Measurements from ENCODE around the gene UTP4. TPM values are rescaled to one million over a fixed set of nuclear protein-coding genes. Genes with fewer than 3 reads are reported as not detected.
"Not testable (repeated sequence)": the region's sequence is repeated elsewhere in the genome, so short reads cannot be mapped to it uniquely, and the experiment has no call there.

Gene UTP4
- total RNA-seq, 4 donors from 2014 or later, result 13.3 to 22.0 (median 15.0) TPM

DNA sequence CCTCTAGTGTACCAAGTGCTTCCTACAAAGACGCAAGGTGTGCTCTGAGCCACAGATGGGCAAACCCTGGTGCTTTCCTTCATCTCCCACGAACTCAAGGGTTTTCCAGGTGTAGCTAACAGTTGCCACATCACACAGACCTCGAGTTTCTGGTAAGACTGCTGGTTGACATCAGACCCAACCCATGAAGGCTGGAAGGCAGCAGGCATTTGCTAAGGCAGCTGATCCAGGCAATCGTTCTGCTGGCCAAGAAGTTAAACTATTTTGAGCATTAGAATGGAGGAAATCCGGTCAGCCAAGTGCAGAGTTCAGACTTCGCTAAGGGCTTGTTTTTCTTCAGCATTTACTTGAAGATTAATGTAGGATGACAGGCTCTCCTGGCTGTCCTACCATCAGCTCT lies 15.5 kb upstream of the UTP4 start:
- 58 to 65% methylated on average over 6 of the region's 6 CpGs for WGBS, 2 donors
- peak in 1 of 2 donors; percentile 25 for DNase-seq (ENCODE audit: low spot score in 2 of 2)
- H3K4me3 ChIP-seq (ENCODE audit: low read depth, poor library complexity, severe bottlenecking), result no peak overlapping the region
- TF ChIP-seq, protein P1, sequence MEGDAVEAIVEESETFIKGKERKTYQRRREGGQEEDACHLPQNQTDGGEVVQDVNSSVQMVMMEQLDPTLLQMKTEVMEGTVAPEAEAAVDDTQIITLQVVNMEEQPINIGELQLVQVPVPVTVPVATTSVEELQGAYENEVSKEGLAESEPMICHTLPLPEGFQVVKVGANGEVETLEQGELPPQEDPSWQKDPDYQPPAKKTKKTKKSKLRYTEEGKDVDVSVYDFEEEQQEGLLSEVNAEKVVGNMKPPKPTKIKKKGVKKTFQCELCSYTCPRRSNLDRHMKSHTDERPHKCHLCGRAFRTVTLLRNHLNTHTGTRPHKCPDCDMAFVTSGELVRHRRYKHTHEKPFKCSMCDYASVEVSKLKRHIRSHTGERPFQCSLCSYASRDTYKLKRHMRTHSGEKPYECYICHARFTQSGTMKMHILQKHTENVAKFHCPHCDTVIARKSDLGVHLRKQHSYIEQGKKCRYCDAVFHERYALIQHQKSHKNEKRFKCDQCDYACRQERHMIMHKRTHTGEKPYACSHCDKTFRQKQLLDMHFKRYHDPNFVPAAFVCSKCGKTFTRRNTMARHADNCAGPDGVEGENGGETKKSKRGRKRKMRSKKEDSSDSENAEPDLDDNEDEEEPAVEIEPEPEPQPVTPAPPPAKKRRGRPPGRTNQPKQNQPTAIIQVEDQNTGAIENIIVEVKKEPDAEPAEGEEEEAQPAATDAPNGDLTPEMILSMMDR (IDR thresholded peaks at IDR 0.05), result no peak
- no peak for TF ChIP-seq POLR2A (IDR thresholded peaks at IDR 0.05)
- intact Hi-C loops (cut with DNase I; ENCODE audit: low total_unique reads), result no loop called here

DNA sequence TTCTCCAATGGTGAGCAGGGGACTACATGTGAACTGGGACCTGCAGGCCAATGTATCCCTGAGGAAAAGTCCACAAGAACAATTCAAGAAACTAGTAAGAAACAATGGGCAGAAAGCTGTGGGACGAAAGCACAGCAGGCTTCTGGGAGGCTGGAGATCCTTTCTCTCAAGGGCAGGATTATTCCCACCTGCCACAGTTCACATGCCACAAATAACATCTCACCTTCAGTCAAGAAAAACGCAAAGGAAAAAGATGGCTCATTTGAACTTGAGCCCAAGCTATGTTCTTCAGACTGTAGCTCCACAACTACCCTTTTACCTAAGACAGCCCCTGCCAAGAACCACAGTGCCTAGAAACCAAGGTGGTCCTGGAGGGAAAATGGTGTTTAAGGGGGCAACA lies 14.0 kb upstream of the UTP4 start:
- whole genome bisulfite sequencing, 2 donors, result 90 to 97% methylated on average over 2 of the region's 2 CpGs
- no peak for TF ChIP-seq POLR2A (IDR thresholded peaks at IDR 0.05)
- TF ChIP-seq, protein P1 (IDR thresholded peaks at IDR 0.05), result no peak
- H3K4me3 ChIP-seq (ENCODE audit: low read depth, poor library complexity, severe bottlenecking), result no peak overlapping the region
- DNase-seq (ENCODE audit: low spot score in 2 of 2), result no peak
- intact Hi-C loops (cut with DNase I; ENCODE audit: low total_unique reads), result no loop called here

DNA sequence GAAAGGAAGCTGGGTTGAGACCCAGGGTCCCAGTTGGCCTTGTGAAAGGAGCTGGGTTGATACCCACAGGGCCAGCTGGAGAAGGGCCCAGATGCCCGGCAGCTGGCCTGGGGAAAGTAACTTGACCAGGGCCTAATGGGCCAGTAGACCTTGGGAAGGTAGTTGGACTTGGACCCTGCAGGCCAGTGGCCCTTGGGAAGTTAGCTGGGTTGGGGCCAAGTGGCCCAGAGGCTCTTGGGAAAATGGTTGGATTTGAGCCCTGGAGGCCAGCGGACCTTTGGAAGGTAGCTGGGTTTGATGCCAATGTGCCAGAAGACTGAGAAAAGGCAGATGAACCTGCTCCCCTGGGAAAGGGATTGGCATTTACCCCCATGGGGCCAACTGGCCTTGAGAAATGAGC lies 13.5 kb upstream of the UTP4 start:
- 85 to 88% methylated on average over 2 of the region's 2 CpGs for WGBS, 2 donors
- peak in 1 of 2 donors; percentile 58 for DNase-seq (ENCODE audit: low spot score in 2 of 2)
- intact Hi-C loops (cut with DNase I; ENCODE audit: low total_unique reads), result no loop called here
- no peak overlapping the region for H3K4me3 ChIP-seq (ENCODE audit: low read depth, poor library complexity, severe bottlenecking)
- TF ChIP-seq, protein P1 (IDR thresholded peaks at IDR 0.05), result no peak
- TF ChIP-seq POLR2A (IDR thresholded peaks at IDR 0.05), result no peak

DNA sequence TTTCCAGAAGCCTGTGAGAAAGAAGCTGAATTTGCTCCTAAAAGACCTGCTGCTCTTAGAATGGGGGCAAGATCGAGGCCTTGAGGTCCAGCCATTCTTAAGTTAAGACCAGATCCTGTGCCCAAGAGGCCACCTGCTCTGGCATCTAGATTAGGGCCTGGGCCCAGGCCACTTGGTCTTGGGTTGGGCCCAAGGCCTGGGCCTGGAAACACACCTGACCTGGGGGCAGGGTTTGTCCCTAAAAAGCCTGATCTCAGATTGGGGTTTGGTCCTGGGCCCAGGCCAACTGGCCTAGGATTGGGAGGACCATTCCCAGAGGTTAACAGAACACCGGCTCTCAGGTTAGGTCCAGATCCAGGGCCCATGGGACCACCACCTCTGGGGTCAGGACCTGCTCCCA lies 12.9 kb upstream of the UTP4 start:
- intact Hi-C loops (cut with DNase I; ENCODE audit: low total_unique reads), result no loop called here
- DNase-seq (ENCODE audit: low spot score in 2 of 2), result no peak
- TF ChIP-seq POLR2A (IDR thresholded peaks at IDR 0.05), result no peak
- TF ChIP-seq, protein P1 (IDR thresholded peaks at IDR 0.05), result no peak
- WGBS, 2 donors, result 100% methylated on average over 2 of the region's 2 CpGs
- no peak overlapping the region for H3K4me3 ChIP-seq (ENCODE audit: low read depth, poor library complexity, severe bottlenecking)

DNA sequence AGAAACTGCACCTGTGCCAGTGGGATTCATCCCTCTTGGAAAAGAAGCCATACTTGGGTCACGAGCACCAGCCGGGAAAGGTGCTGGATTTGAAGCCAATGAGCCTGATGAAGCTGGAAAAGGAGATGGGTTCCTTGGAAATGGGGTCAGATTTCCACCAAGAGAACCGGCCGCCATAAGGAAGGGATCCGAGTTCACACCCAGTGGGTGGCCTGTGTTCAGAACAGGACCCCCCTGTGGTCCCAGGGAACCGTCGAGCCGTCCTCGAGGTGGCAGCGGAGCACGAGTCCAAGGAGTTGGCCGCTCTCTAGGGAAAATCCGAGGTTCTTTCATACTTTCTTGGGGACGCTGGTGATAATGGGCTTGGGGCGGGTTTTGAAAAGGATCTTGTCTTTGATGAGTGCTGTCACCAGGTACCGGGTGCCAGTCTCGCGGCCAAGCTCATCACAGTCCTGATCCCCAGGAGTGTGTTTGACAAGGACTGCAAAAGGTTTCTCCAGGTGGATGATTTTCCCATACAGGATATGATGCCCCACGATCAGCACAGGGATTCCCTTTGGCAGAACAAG lies 12.3 kb upstream of the UTP4 start:
- TF ChIP-seq, protein P1 (IDR thresholded peaks at IDR 0.05), result no peak
- no peak for TF ChIP-seq POLR2A (IDR thresholded peaks at IDR 0.05)
- 96 to 97% methylated on average over 19 of the region's 19 CpGs for WGBS, 2 donors
- intact Hi-C loops (cut with DNase I; ENCODE audit: low total_unique reads), result loop anchor here (10.0 kb wide), 3 partner anchors 215 to 585 kb away; partner anchors contain the start of genes TANGO6 and ZFP90
- H3K4me3 ChIP-seq (ENCODE audit: low read depth, poor library complexity, severe bottlenecking), result no peak overlapping the region
- peak in 1 of 2 donors; percentile 79 for DNase-seq (ENCODE audit: low spot score in 2 of 2)

DNA sequence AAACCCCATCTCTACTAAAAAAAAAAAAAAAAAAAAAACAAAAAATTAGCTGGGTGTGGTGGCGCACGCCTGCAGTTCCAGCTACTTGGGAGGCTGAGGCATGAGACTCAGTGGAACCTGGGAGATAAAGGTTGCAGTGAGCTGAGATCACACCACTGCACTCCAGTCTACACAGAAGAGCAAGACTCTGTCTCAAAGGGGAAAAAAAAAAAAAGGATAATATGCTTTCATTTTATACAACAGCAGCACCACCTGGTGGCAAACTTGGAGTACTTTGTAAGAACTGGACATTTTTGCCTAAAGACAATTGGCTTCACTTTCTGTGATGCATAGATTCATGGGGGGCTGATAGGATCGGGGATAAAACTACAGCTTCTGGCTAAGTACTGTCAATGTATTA lies 8.5 kb upstream of the UTP4 start:
- intact Hi-C loops (cut with DNase I; ENCODE audit: low total_unique reads), result loop anchor here (10.0 kb wide), 3 partner anchors 219 to 589 kb away; partner anchors contain the start of genes TANGO6 and ZFP90
- H3K4me3 ChIP-seq (ENCODE audit: low read depth, poor library complexity, severe bottlenecking), result no peak overlapping the region
- WGBS, 2 donors, result 74 to 78% methylated on average over 3 of the region's 3 CpGs
- TF ChIP-seq POLR2A (IDR thresholded peaks at IDR 0.05), result no peak
- TF ChIP-seq, protein P1 (IDR thresholded peaks at IDR 0.05), result no peak
- DNase-seq (ENCODE audit: low spot score in 2 of 2), result peak in 1 of 2 donors; percentile 77

DNA sequence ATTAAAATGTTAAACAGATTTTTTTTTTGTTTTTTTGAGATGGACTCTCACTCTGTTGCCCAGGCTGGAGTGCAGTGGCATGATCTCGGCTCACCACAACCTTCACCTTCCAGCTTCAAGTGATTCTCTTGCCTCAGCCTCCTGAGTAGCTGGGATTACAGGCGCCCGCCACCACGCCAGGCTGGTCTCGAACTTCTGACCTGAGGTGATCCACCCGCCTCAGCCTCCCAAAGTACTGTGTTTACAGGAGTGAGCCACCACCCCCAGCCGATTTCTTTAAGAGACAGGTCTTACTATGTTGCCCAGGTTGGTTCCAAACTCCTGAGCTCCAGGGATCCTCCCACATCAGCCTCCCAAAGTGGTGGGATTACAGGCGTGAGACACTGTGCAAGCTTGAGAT lies 8.0 kb upstream of the UTP4 start:
- peak in 1 of 2 donors; percentile 85 for DNase-seq (ENCODE audit: low spot score in 2 of 2)
- H3K4me3 ChIP-seq (ENCODE audit: low read depth, poor library complexity, severe bottlenecking), result not testable (repeated sequence)
- 91% methylated on average over 8 of the region's 8 CpGs for WGBS, 2 donors
- intact Hi-C loops (cut with DNase I; ENCODE audit: low total_unique reads), result loop anchor here (10.0 kb wide), 3 partner anchors 220 to 590 kb away; partner anchors contain the start of genes TANGO6 and ZFP90

DNA sequence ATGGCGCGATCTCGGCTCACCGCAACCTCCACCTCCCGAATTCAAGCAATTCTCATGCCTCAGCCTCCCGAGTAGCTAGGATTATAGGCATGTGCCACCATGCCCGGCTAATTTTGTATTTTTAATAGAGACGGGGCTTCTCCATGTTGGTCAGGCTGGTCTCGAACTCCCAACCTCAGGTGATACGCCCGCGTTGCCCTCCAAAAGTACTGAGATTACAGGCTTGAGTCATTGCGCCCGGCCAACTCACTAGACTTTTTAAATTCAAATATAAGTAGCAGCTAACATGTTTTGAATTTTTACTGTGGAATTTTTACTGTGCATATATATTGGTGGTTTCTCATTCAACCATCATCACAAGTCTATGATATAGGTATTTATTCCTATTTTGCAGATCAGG lies 7.5 kb upstream of the UTP4 start:
- 92 to 94% methylated on average over 14 of the region's 14 CpGs for WGBS, 2 donors
- DNase-seq (ENCODE audit: low spot score in 2 of 2), result peak in 1 of 2 donors; percentile 82
- not testable (repeated sequence) for H3K4me3 ChIP-seq (ENCODE audit: low read depth, poor library complexity, severe bottlenecking)
- intact Hi-C loops (cut with DNase I; ENCODE audit: low total_unique reads), result loop anchor here (10.0 kb wide), 3 partner anchors 220 to 590 kb away; partner anchors contain the start of genes TANGO6 and ZFP90

All from lower leg skin (tissue), 4 donors.